ENCODE data around the gene PSMG1.

DNA sequence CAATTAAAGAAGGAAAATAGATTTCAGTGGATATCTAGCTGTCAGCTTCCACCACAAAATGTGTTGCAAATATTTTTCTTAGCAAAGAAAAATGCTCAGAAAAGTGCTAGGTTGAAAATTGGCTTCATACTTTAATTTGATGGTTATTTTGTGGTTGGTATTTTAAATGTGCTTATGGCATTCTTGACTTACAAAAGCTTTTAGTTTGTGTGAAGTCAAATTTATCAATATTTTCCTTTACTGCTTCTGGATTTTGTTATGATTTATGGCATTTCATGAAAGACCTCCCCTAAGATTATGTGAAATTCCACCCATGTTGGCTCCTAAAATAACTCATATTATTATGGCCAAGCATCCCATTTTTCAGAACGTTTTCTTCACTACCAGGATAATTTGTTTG is 51.5 kb downstream of the PSMG1 start:
- TF ChIP-seq, protein P1, sequence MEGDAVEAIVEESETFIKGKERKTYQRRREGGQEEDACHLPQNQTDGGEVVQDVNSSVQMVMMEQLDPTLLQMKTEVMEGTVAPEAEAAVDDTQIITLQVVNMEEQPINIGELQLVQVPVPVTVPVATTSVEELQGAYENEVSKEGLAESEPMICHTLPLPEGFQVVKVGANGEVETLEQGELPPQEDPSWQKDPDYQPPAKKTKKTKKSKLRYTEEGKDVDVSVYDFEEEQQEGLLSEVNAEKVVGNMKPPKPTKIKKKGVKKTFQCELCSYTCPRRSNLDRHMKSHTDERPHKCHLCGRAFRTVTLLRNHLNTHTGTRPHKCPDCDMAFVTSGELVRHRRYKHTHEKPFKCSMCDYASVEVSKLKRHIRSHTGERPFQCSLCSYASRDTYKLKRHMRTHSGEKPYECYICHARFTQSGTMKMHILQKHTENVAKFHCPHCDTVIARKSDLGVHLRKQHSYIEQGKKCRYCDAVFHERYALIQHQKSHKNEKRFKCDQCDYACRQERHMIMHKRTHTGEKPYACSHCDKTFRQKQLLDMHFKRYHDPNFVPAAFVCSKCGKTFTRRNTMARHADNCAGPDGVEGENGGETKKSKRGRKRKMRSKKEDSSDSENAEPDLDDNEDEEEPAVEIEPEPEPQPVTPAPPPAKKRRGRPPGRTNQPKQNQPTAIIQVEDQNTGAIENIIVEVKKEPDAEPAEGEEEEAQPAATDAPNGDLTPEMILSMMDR (IDR thresholded peaks at IDR 0.05; ENCODE audit: low read length) = no peak
- no peak for TF ChIP-seq EZH2 (optimal IDR thresholded peaks at IDR 0.05; ENCODE audit: low read depth, low read length)
